ENCODE results near the gene ZNF333. TPM values are rescaled to one million over a fixed set of nuclear protein-coding genes. Genes with fewer than 3 reads are reported as not detected.

ZNF333 gene
- total RNA-seq, 1 experiment from 2014 or later = 6.0 TPM

GRCh38 chr19:14674764-14675163 is 15.1 kb upstream of the ZNF333 start, which contains the start of gene ADGRE3:
Gene ADGRE3, minus strand, starts transcription at chr19:14674844. Its CDS starts 74 bp downstream, at chr19:14674770.
- no peak within 1 kb of the TSS for H3K27ac Mint-ChIP-seq
- no peak within 1 kb of the TSS for H3K23ac ChIP-seq (ENCODE audit: insufficient read length, low read depth, low read length)
- H2BK20ac ChIP-seq (ENCODE audit: low read depth, low read length, poor library complexity, severe bottlenecking) = no peak within 1 kb of the TSS
- no peak within 1 kb of the TSS for H2BK120ac ChIP-seq (ENCODE audit: low read depth, low read length, poor library complexity, severe bottlenecking)
- no peak within 1 kb of the TSS for H4K5ac ChIP-seq (ENCODE audit: insufficient read length, low read depth, low read length)
- H3K36me3 Mint-ChIP-seq (ENCODE audit: insufficient read depth in 1 of 3, low read depth in 3 of 3) = peaks cover 0 to 5% (median 0%) of the 10 kb centered on the region in 3 experiments; a peak in 1 of 7 replicates
- H3T11ph ChIP-seq (ENCODE audit: low read length) = no peak within 1 kb of the TSS
- no peak within 1 kb of the TSS for H3K4me3 Mint-ChIP-seq
- no peak within 1 kb of the TSS for H4K91ac ChIP-seq (ENCODE audit: insufficient read length, low read depth, low read length)
- H2BK15ac ChIP-seq (ENCODE audit: low read depth, low read length) = no peak within 1 kb of the TSS
- no peaks in the 10 kb centered on the region for H3K27me3 ChIP-seq (ENCODE audit: insufficient read depth, low read length)
- no peak within 1 kb of the TSS for H3K27ac ChIP-seq (ENCODE audit: insufficient read length, low read depth, low read length)
- peaks cover 5% of the 10 kb centered on the region for H3K27me3 Mint-ChIP-seq (ENCODE audit: low read depth)
- H3K79me1 ChIP-seq (ENCODE audit: insufficient read depth, low read depth, low read length, poor library complexity, severe bottlenecking) = no peaks in the 10 kb centered on the region
- WGBS (ENCODE audit: extremely low coverage, insufficient read length, low lambda C conversion rate) = no CpG with 5 or more reads among the region's 6 CpGs
- no peaks in the 10 kb centered on the region for H3K4me1 Mint-ChIP-seq
- no peaks in the 10 kb centered on the region for H3K79me2 ChIP-seq (ENCODE audit: insufficient read depth, low read length)
- no peak for TF ChIP-seq CTCF (conservative IDR thresholded peaks at IDR 0.05)
- no peak within 1 kb of the TSS for H3K18ac ChIP-seq (ENCODE audit: insufficient read length, low read depth, low read length)
- H3K4ac ChIP-seq (ENCODE audit: low read depth, low read length) = no peak within 1 kb of the TSS
- H4K20me1 ChIP-seq (ENCODE audit: control insufficient read depth, insufficient read depth, insufficient read length) = no peaks in the 10 kb centered on the region
- H3K56ac ChIP-seq (ENCODE audit: insufficient read length, low read depth, low read length) = no peak within 1 kb of the TSS
- H2BK5ac ChIP-seq (ENCODE audit: insufficient read length, low read length) = no peak within 1 kb of the TSS
- H3K4me2 ChIP-seq (ENCODE audit: insufficient read depth, insufficient read length, low read length) = no peak within 1 kb of the TSS
- no peak within 1 kb of the TSS for H2AK5ac ChIP-seq (ENCODE audit: insufficient read length, low read length)
- H3K23me2 ChIP-seq (ENCODE audit: insufficient read length, low read depth, low read length, poor library complexity, severe bottlenecking) = no peaks in the 10 kb centered on the region
- H3K9ac ChIP-seq (ENCODE audit: extremely low read depth, insufficient read length, low read length) = no peak within 1 kb of the TSS
- no peak within 1 kb of the TSS for H2BK12ac ChIP-seq (ENCODE audit: insufficient read length, low read depth, low read length)
- no peak for DNase-seq
- no peaks in the 10 kb centered on the region for H3K9me3 ChIP-seq (ENCODE audit: control insufficient read depth, low read depth, low read length)
- H3K14ac ChIP-seq (ENCODE audit: insufficient read depth, low read length) = no peak within 1 kb of the TSS
- H2AFZ ChIP-seq (ENCODE audit: low read length) = no peak within 1 kb of the TSS
- H4K8ac ChIP-seq (replicated peaks; ENCODE audit: insufficient read length, low read depth, low read length) = no peak within 1 kb of the TSS
- H3K4me1 ChIP-seq (ENCODE audit: insufficient read depth, low read length) = no peaks in the 10 kb centered on the region
- H3K9me3 Mint-ChIP-seq = peaks cover 10 to 56% of the 10 kb centered on the region in 2 experiments
